GM23338 (cell line): ENCODE measurements around the gene CEACAM21. TPM values are rescaled to one million over a fixed set of nuclear protein-coding genes. Genes with fewer than 3 reads are reported as not detected.

ENCODE experiments used
- ATAC-seq: fragments of 200-7000 bp; cut with Tn5 transposase; 3 replicates; pipeline ENCODE4 v1.9.1; 2020
- DNase-seq: peaks from one replicate; pipeline ENCODE4 v3.0.0-alpha.2; 2015; ENCODE audit warnings: low spot score
- H2AFZ ChIP-seq: fragments of 200-600 bp; sonication (generic); 2 replicates; pipeline ENCODE4 v1.8.0; 2016; ENCODE audit warnings: antibody characterized with exemption, mild to moderate bottlenecking, moderate library complexity
- H3F3A ChIP-seq: fragments of 200-600 bp; sonication (generic); replicated peaks from 2 replicates; pipeline ENCODE4 v1.8.0; 2017; ENCODE audit warnings: antibody characterized with exemption, mixed run types, low read depth
- H3K27ac ChIP-seq: fragments of 200-600 bp; sonication (generic); 2 replicates; pipeline ENCODE4 v1.6.1; 2016; ENCODE audit warnings: low read depth
- H3K27me3 ChIP-seq: fragments of 200-600 bp; sonication (generic); 2 replicates; pipeline ENCODE4 v1.8.0; 2016; ENCODE audit warnings: mild to moderate bottlenecking, mixed run types, moderate library complexity; ENCODE audit not compliant: insufficient read depth
- H3K36me3 ChIP-seq: fragments of 200-600 bp; sonication (generic); 2 replicates; pipeline ENCODE4 v1.8.0; 2016; ENCODE audit warnings: mild to moderate bottlenecking; ENCODE audit not compliant: insufficient read depth
- H3K4me1 ChIP-seq: fragments of 200-600 bp; sonication (generic); 2 replicates; pipeline ENCODE4 v1.8.0; 2016; ENCODE audit warnings: mild to moderate bottlenecking, moderate library complexity; ENCODE audit not compliant: insufficient read depth
- H3K4me2 ChIP-seq: fragments of 200-600 bp; sonication (generic); 2 replicates; pipeline ENCODE4 v1.7.1; 2017; ENCODE audit warnings: mixed run types
- H3K4me3 ChIP-seq: fragments of 200-600 bp; sonication (generic); 2 replicates; pipeline ENCODE4 v1.6.1; 2016; ENCODE audit warnings: mixed run types
- H3K79me2 ChIP-seq: fragments of 200-600 bp; sonication (generic); replicated peaks from 2 replicates; pipeline ENCODE4 v1.8.0; 2017; ENCODE audit warnings: mild to moderate bottlenecking; ENCODE audit not compliant: insufficient read depth
- H3K9me2 ChIP-seq: fragments of 200-600 bp; sonication (generic); 2 replicates; pipeline ENCODE4 v1.8.0; 2017; ENCODE audit not compliant: insufficient read depth
- H4K20me1 ChIP-seq: fragments of 200-600 bp; sonication (generic); replicated peaks from 2 replicates; pipeline ENCODE4 v1.8.0; 2017; ENCODE audit warnings: mild to moderate bottlenecking; ENCODE audit not compliant: insufficient read depth
- H3K27ac Mint-ChIP-seq: 2 replicates; pipeline ENCODE4 v1.8.0; 2020; ENCODE audit warnings: inconsistent platforms, mild to moderate bottlenecking, moderate library complexity, mixed read lengths
- H3K27me3 Mint-ChIP-seq: 3 replicates; pipeline ENCODE4 v1.8.0; 2022; ENCODE audit warnings: low read depth, mild to moderate bottlenecking, moderate library complexity, mixed read lengths, inconsistent platforms; ENCODE audit not compliant: insufficient read depth, poor library complexity
- H3K36me3 Mint-ChIP-seq: 3 replicates; pipeline ENCODE4 v1.8.0; 2021; ENCODE audit warnings: low read depth, mild to moderate bottlenecking, inconsistent platforms, moderate library complexity, mixed read lengths
- H3K4me1 Mint-ChIP-seq: 3 replicates; pipeline ENCODE4 v1.8.0; 2020; ENCODE audit warnings: mild to moderate bottlenecking, inconsistent platforms, mixed read lengths
- H3K4me3 Mint-ChIP-seq: 3 replicates; pipeline ENCODE4 v1.8.0; 2021; ENCODE audit warnings: moderate library complexity, mild to moderate bottlenecking, inconsistent platforms, mixed read lengths
- H3K9me3 Mint-ChIP-seq: 3 replicates; pipeline ENCODE4 v1.8.0; 2020; ENCODE audit warnings: moderate library complexity, mild to moderate bottlenecking, inconsistent platforms, mixed read lengths
- CTCF ChIP-seq, 2 experiments: fragments of 200-600 bp in 1 of 2; sonication (generic) in 1 of 2; conservative IDR thresholded peaks; 2 replicates each; pipeline versions ENCODE4 v1.5.1 to v1.6.1; 2016 to 2017; ENCODE audit warnings: antibody characterized with exemption in 2 of 2, low read depth in 2 of 2, mild to moderate bottlenecking in 2 of 2, moderate library complexity in 1 of 2
- EZH2 ChIP-seq: fragments of 200-600 bp; sonication (generic); IDR thresholded peaks from one replicate; pipeline ENCODE4 v1.8.0; 2017; ENCODE audit warnings: antibody characterized with exemption, mild to moderate bottlenecking, low read depth; ENCODE audit not compliant: unreplicated experiment
- EZH2phosphoT487 ChIP-seq: fragments of 200-600 bp; sonication (generic); IDR thresholded peaks from one replicate; pipeline ENCODE4 v1.8.1; 2018; ENCODE audit warnings: antibody characterized with exemption; ENCODE audit not compliant: unreplicated experiment
- JUNB ChIP-seq: IDR thresholded peaks from one replicate; pipeline ENCODE4 v1.6.1; 2016; ENCODE audit warnings: antibody characterized with exemption; ENCODE audit not compliant: unreplicated experiment
- NANOG ChIP-seq: IDR thresholded peaks from 2 replicates; pipeline ENCODE4 v1.6.1; 2016; ENCODE audit warnings: antibody characterized with exemption, borderline replicate concordance
- POLR2AphosphoS5 ChIP-seq: IDR thresholded peaks from 2 replicates; pipeline ENCODE4 v1.6.1; 2016; ENCODE audit warnings: antibody characterized with exemption, low read depth
- REST ChIP-seq: IDR thresholded peaks from one replicate; pipeline ENCODE4 v1.6.1; 2018; ENCODE audit warnings: antibody characterized with exemption; ENCODE audit not compliant: unreplicated experiment
- STAT1 ChIP-seq: IDR thresholded peaks from one replicate; pipeline ENCODE4 v1.6.1; 2016; ENCODE audit warnings: antibody characterized with exemption; ENCODE audit not compliant: unreplicated experiment
- ZNF331 ChIP-seq: fragments of 250-450 bp; sonication (Bioruptor Pico); IDR thresholded peaks from 2 replicates; pipeline ENCODE4 v1.5.0; 2020; ENCODE audit warnings: low read depth, mild to moderate bottlenecking, moderate library complexity
- polyA plus RNA-seq: library from polyadenylated mRNA; unstranded; fragments of >200 nt; fragmentation: Nextera tagmentation; extraction: Ambion mirVana; gene quantifications from 2 replicates; pipeline ENCODE4 v1.2.1, GENCODE V29; 2016
- total RNA-seq: library from RNA; depleted of rRNA; stranded (reverse); fragments of >200 nt; shearing (Covaris generic); gene quantifications from 2 replicates; pipeline ENCODE4 v1.2.3, GENCODE V29; 2014

The CEACAM21 gene
- total and polyA plus RNA-seq, 2 experiments from 2014 or later = not detected

- Histone ChIP-seq H3K9me2 (no peaks in the 10 kb centered on the region), H3K4me1 (no peaks in the 10 kb centered on the region), H2AFZ (peak overlapping the region; percentile 14; the same call in 1 of the 2 replicates), H3K79me2 (no peaks in the 10 kb centered on the region), H3K4me2 (no peak overlapping the region), H3K27me3 (peaks cover 18% of the 10 kb centered on the region; the same call in 1 of the 2 replicates), H3K4me3 (no peak overlapping the region), H3F3A (no peaks in the 10 kb centered on the region), H4K20me1 (no peaks in the 10 kb centered on the region), H3K27ac (no peak overlapping the region), H3K36me3 (no peaks in the 10 kb centered on the region)
- H3K4me3 Mint-ChIP-seq = no peak overlapping the region
- peaks cover 29% of the 10 kb centered on the region for H3K9me3 Mint-ChIP-seq
- peaks cover 4% of the 10 kb centered on the region for H3K27me3 Mint-ChIP-seq
- ATAC-seq (no peak), DNase-seq (no peak)
- TF ChIP-seq POLR2AphosphoS5 = no peak
- TF ChIP-seq REST = no peak
- TF ChIP-seq EZH2phosphoT487 = no peak
- TF ChIP-seq STAT1 = no peak
- TF ChIP-seq NANOG = no peak
- no peak for TF ChIP-seq CTCF (conservative IDR thresholded peaks at IDR 0.05; ENCODE audit: low read depth in 2 of 2)
- no peak for TF ChIP-seq EZH2
- TF ChIP-seq ZNF331 (CRISPR knock-in tag) = no peak
- no peak for TF ChIP-seq JUNB
- H3K4me1 Mint-ChIP-seq = 0 out of 3 replicates have a peak, but pooled peaks cover 6% of the 10 kb centered on the region
- H3K27ac Mint-ChIP-seq = no peak overlapping the region; the same call in 1 of the 2 replicates
- H3K36me3 Mint-ChIP-seq = peaks cover 21% of the 10 kb centered on the region; the same call in 2 of the 3 replicates
Measured at GRCh38 chr19:41555748-41556147, 20.2 kb upstream of the CEACAM21 start.

- DNase-seq (peak; percentile 51), ATAC-seq (peak; percentile 16)
- Histone ChIP-seq H2AFZ (no peak overlapping the region), H3K4me1 (no peaks in the 10 kb centered on the region; the same call in 1 of the 2 replicates), H3K4me2 (peak overlapping the region; percentile 81), H3K36me3 (no peaks in the 10 kb centered on the region), H3K79me2 (no peaks in the 10 kb centered on the region), H4K20me1 (peaks cover 8% of the 10 kb centered on the region; the same call in 1 of the 2 replicates), H3F3A (no peaks in the 10 kb centered on the region), H3K27ac (no peak overlapping the region), H3K4me3 (peak overlapping the region; percentile 58), H3K27me3 (peaks cover 82% of the 10 kb centered on the region), H3K9me2 (no peaks in the 10 kb centered on the region)
- Mint-ChIP-seq H3K4me3 (peak overlapping the region; percentile 70), H3K27me3 (peaks cover 60% of the 10 kb centered on the region), H3K9me3 (no peaks in the 10 kb centered on the region), H3K27ac (no peak overlapping the region), H3K36me3 (no peaks in the 10 kb centered on the region), H3K4me1 (peaks cover 7% of the 10 kb centered on the region; the same call in 2 of the 3 replicates)
- no peak for TF ChIP-seq CTCF (conservative IDR thresholded peaks at IDR 0.05; ENCODE audit: low read depth in 2 of 2)
Measured at GRCh38 chr19:41563854-41564514, 12.0 kb upstream of the CEACAM21 start.
